Activated CD8-positive, alpha-beta memory T cell treated with anti-CD3 and anti-CD28 coated beads, Interleukin-2, amount 50 U/mL, for 24 hours (primary cell): ENCODE data around the gene TLE5.
"Not testable (repeated sequence)": the region's sequence is repeated elsewhere in the genome, so short reads cannot be mapped to it uniquely, and the experiment has no call there.

Experiments
- DNase-seq: peaks from one replicate; pipeline ENCODE4 v3.0.0-alpha.2; 2020; ENCODE audit errors: extremely low read depth

Gene TLE5

DNA sequence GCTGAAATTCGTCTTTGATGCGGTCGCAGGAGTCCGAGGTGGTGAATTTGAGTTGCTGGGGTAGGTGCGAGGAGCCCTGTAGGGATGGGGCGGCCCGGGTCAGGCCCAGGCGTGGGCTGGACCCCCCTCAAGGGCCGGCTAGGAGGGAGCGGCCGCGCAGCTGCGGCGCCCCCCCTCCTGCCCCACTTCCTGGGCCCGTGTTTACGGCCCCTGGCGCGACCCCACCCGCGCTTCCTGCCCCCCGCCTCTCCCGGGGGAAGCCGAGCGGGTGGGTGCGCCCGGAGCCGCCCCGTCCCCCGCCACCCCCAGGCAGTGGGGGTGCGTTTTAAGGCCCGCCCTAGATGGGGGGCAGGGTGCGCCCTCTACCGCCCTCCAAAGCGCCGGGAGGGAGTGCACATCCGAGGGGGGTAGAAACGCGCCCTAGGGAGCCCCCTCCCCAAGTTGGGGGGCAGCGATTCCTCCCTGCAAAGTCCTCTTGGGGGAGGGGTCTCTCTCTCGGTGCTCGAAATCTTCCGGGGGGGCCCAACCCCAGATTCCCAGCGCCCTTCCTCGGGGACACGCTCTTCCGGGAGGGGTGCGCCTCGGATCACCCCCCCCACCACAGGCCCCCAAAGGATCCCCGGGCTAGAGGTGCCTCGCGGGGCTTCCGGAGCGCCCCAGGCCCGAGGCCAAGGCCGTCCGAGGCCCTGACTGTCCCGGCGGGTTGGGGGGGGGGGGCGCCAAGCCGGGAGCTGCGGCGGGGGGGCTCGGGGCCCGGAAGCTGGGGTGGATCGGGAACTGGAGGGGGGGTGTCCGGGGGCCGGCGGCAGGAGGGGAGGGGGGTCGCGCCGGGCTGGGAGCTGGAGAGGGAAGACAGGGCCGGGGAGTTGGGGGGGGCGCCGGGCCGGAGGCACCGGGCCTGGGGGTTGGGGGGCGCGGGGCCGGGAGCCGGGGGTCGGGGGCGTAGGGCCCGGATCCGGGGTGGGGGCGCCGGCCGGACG lies 823 bp downstream of the TLE5 start:
- DNase-seq = peak; percentile 17

- DNase-seq = no peak
Measured at GRCh38 chr19:3060857-3061181, 1.5 kb downstream of the TLE5 start.

DNA sequence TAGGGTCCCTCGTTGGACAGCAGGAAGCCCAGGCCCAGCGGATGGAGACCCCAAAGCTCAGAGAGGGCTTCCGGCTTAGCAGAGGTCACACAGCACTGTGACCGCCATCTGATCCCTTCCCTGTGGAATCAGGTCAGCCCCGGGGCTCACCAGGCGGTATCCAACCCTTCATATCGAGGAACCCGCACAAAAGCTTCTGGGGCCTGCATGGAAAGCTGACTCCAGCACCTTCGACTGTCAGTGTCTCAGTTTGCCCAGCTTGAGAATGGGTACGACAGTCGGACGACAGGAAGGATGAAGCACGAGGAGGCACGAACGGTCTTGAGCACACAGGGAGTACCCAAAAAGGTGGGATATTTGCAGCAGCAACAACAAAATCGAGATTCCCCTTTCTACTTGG lies 2.6 kb downstream of the TLE5 start:
- DNase-seq = no peak

GRCh38 chr19:3058821-3059314 lies 3.4 kb downstream of the TLE5 start:
- DNase-seq = no peak

DNA sequence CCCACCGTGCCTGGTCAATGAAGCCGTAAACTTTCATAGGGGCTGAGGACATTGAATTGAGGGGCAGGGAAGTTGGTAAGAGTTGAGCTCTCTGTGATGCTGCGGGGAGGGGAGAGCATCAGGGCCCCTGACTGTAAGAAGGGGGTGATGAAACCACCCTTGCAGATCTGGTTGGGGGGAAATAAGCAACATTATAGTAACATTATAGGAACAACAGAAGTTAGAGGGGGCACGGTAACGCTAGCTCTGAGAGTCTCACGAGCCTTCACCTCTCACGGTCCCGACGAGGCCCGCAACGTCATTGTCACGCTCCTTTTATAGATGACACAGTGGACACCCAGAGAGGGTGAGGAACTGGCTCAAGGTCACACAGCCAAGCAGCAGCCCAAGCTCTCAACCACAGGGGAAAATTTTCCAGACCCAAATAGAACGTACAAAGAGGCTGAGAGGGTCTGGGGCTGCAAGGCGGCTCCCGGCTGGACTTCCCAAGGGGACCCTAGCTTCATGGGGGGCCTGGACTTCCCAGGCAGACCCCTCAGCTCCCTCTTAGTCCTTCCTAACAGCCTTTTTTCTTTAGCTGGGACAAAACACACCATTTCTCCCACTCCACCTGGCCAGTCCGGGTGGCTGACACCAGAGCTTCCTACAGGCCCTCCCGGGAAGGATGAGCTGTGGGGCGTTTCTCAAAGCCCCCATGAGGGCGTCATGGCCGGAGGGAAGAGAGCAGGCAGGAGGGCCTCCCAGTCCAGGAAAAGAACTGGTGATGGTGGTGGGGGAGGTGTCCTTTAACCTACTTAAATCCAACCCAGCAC lies 4.1 kb downstream of the TLE5 start:
- no peak for DNase-seq

GRCh38 chr19:3057275-3057714 lies 5.0 kb downstream of the TLE5 start:
- no peak for DNase-seq

- DNase-seq = no peak
Measured at GRCh38 chr19:3056417-3057088, 5.7 kb downstream of the TLE5 start.

DNA sequence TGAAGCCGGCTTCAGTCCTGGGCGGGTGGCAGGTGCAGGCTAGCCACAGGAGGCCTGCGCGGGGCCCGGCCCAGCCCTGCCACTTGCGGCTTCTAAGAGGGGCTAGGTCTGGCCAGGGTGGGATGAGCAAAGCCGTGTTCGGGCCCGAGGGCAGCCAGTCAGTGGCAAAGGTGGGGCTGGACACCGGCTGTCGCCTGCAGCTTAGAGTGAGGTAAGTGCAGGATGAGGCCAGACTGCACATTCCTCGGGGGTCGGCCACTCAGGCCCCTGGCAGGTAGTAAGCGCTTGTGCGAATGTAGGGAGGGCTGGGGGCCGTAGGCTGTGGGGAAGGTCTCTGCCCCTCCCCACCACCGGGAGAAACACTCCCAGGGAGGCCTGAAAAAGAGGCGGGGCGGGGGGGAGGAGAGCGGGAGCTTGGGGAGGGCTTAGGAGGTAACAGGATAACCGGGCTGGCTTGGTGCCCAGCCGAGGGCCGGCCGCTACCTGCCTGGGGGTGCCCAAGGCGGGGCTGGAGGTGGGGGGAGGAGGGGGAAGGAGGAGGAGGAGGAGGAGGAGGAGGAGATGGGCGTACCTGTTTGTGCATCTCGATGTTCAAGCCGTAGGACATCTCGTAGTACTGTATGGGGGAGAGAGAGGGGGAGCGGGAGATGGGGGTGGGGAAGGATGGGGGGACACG lies 6.4 kb downstream of the TLE5 start:
- no peak for DNase-seq

- DNase-seq = no peak
Measured at GRCh38 chr19:3054972-3055740, 7.1 kb downstream of the TLE5 start.

- no peak for DNase-seq
Measured at GRCh38 chr19:3054265-3054971, 7.9 kb downstream of the TLE5 start.

GRCh38 chr19:3053780-3054179 lies 8.5 kb downstream of the TLE5 start:
- no peak for DNase-seq

GRCh38 chr19:3053218-3053621 lies 9.1 kb downstream of the TLE5 start:
- no peak for DNase-seq

DNA sequence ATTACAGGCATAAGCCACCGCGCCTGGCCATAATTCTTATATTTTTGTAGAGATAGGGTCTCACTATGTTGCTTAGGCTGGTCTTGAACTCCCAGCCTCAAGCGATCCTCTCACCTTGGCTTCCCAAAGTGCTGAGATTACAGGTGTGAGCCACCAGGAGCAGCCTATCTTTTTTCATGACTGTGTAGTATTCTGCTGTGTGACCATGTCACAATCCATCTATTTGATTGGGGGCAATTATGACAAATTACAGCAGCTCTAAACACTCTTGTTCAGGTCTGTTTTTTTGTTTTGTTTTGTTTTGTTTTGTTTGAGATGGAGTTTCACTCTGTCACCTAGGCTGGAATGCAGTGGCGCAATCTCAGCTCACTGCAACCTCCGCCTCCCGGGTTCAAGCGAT lies 12.3 kb downstream of the TLE5 start:
- not testable (repeated sequence) for DNase-seq

DNA sequence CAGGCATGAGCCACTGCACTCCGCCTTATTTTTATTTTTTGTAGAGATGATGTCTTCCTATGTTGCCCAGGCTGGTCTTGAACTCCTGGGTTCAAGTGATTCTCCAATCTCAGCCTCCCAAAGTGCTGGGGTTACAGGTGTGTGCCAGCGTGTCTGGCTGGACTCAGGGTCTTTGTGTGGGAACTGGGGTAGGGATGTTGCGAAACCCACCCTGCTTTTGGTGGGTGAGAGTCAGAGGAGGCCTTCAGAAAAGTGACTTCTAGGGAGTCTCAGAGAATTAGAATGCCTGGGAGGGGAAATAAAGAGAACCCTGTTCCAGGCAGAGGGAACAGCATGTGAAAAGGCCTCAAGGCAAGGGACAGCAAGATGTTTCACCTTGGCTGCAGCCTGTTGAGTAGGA lies 13.2 kb downstream of the TLE5 start:
- no peak for DNase-seq

- no peak for DNase-seq
Measured at GRCh38 chr19:3048190-3048533, 14.1 kb downstream of the TLE5 start.

DNA sequence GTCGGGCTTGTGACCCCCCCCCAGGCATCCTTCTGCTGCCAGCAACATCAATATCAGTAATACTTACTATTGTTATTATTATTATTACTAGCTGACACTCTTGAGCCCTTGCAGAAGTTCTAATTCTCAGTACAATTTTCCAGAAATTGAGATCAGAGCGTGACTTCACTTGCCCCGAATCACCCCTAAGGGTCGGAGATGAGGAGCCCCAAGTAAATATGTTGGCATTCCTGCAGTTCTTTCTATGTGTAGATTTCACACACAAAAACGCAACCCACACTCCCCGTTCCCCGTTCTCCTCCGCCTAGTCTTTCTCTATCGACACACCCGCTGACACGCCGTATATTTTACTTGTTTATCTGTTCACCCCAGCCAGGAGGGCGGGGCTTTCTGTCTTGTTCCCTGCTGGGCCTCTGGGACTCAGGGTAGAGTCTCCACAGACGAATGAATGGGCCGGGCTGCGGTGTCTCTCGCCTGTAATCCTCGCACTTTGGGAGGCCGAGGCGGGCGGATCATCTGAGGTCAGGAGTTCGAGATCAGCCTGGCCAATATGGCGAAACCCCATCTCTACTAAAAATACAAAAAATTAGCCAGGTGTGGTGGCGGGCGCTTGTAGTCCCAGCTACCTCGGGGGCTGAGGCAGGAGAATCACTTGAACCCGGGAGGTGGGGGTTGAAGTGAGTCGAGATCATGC lies 14.7 kb downstream of the TLE5 start:
- DNase-seq = no peak

GRCh38 chr19:3046698-3047495 lies 15.4 kb downstream of the TLE5 start:
- no peak for DNase-seq

DNA sequence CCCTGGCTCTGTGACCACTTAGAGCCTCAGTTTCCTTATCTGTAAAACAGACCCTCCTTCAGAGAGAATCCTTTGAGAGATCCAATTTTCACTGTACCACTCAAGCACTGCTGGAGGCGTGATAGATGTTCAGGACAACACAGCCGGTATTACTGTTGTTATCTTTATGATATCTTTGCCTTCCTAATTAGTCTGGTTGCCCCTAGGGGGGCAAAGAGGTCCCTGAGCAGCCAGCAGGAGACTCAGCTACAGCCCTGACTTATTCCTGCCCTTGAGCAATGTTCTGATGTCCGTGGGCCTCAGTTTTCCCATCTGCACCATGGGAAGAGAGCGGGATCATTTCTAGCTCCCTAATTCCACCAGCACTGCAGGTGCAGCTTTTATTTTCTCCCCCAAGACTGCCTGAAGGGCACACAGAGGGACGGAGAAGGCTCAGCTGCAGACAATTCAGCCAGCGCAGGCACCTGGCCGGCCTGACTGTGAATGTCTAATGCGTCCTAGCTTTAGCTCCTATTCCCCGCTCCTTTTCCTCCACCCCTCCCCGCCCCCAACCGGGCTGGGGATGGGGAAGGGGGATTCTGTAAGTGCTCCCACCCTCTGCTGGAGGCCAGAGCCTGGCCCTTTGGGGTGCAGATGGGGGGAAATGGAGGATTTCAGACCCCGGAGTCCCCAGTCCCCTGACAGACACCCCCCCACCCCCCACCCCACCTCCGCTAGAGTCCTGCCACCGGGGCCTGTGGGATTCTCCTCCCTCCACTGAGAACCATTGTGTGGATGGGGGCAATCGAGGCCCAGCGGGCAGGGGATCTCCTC lies 16.2 kb downstream of the TLE5 start:
- no peak for DNase-seq
